ENCODE results near the gene CLDN9. TPM values are rescaled to one million over a fixed set of nuclear protein-coding genes. Genes with fewer than 3 reads are reported as not detected.

The CLDN9 gene
- total and polyA plus RNA-seq, 9 of the 15 experiments (the other 6 are each of a cell fraction or from before 2014, with no cell fraction given), result 0.12 to 0.44 (median 0.22) TPM; not detected in 4

DNA sequence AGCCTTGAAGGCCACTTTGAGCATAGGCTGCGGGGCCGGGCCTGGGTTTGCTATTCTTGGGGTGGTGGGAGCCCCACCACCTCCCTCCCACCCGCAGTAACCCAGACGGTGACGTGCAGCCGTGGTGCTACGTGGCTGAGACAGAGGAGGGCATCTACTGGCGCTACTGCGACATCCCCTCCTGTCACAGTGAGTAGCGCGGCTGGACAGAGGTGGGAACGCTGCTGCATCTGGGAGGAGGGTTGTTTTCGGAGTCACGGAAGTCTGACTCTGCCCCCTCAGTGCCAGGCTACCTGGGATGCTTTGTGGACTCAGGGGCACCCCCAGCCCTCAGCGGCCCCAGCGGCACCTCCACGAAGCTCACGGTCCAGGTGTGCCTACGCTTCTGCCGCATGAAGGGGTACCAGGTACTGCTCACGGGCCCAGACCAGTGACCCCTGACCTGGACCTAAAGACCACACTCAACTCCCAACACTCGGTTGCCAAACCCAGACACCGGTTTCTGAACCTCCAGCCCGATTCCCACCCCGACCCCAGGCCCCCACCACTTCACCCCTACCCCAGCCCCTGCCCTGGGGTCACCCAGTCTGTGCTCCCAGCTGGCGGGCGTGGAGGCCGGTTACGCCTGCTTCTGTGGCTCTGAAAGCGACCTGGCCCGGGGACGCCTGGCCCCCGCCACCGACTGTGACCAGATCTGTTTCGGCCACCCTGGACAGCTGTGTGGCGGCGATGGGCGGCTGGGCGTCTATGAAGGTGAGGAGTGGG, 46.5 kb upstream of the CLDN9 start (continued):
- TF ChIP-seq REST (IDR thresholded peaks at IDR 0.05; ENCODE audit: borderline replicate concordance), result no peak
- no peak for TF ChIP-seq REST (CRISPR knock-in tag; IDR thresholded peaks at IDR 0.05; ENCODE audit: low read depth)
